IPS-11a (cell line): Measurements from ENCODE around the gene C4orf51.

Source experiments
- H3K4me3 ChIP-seq: one replicate; pipeline ENCODE4 v1.5.1; 2013; ENCODE audit warnings: low read depth, low read length, control low read depth

C4orf51 gene

DNA sequence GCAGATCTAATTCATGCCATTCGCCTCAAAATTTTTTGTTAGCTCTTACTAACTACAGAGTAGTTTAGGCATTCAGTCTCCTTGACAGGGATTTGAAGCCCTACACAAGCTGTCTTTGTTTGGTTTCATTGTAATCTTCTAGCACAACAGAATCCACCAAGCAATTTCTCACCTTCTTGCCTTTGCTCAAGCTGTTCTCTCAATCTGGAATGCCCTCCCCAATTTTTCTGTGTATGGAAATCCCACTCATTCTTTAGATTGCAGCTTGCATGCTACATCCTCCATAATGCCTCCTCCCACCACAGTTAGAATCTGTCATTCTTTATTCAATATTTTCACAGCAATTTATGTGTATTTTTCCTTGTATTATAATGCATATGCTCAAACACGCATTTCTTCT is 63.7 kb downstream of the C4orf51 start:
- H3K4me3 ChIP-seq = no peak overlapping the region

DNA sequence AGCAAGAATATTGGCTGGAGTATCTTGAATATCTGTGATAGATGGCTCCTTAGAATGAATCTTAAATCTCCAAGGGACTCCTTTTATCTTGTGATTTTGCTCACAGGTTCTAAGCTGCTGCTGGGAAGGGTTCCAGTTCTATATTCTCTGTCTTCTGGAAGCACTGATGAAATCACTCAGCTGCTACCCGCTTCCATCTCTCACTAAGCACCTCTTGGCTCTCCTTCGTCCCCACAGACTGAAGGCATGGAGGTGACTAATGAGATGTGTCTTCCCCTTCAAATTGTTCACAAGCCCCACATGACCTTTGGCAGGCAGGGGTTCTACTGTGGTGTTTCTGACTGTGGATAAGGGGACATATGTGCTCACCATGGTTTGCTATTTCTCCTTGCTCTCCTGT is 75.9 kb downstream of the C4orf51 start:
- H3K4me3 ChIP-seq = no peak overlapping the region

- H3K4me3 ChIP-seq = no peak overlapping the region
These were observed 76.3 kb downstream of the C4orf51 start for GRCh38 chr4:145756244-145756643.

DNA sequence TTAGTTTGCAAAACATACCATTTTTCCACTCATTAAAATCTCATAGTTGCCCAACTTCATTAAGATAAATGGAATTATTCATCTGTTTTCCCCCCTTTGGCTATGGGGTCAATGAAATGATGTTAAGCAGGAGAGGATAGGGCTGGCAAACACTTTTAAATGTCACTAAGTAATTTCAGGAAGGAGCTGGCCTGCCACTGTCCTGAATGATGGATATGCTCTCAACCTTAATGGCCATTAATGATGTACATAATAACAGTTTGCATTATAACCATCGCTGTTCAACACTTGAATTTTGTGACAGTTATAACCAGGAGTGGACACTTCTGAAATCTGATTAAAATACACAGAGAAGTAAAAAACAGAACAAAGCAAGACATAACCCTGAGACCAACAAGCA is 77.2 kb downstream of the C4orf51 start:
- no peak overlapping the region for H3K4me3 ChIP-seq

DNA sequence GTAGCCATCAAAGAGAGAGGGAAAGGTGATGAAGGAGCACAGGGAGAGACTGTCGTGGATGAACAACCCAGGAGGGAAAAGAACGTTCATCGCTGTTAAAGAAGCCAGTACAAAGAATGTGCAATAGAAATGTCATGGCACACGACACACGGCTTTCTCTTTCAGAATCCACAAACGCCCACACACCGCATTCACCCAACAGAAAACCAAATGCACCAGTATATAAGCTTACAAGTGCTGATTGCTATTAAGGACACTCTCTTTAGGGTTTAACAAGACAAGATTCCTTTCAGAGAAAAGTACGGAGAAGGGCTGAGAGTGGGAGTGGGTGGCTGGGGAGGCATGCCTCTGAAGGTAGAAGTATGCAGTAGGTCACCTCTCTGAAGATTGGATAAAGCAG is 80.2 kb downstream of the C4orf51 start:
- H3K4me3 ChIP-seq = no peak overlapping the region

- no peak overlapping the region for H3K4me3 ChIP-seq
These were observed 81.3 kb downstream of the C4orf51 start for GRCh38 chr4:145760961-145761929.

GRCh38 chr4:145762719-145763118 is 82.8 kb downstream of the C4orf51 start:
- H3K4me3 ChIP-seq = no peak overlapping the region

DNA sequence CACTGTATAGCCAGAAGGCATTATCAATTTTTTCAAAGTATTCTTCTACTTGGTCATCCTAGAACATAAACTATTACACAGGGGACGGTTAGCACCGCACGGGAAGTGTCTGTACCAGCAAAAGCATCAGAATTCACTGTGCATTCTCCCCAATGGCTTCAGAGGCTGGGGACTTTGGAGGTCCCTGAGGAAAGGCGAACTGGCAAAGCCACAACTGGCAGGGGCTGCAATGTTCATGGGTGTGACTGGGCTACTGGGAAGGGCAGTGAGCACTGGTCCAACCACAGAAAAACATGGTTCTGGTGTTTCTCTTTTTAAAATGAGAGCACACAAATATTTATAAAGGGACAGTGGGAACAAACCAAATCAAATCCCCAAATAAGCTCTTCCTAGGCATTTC is 83.5 kb downstream of the C4orf51 start:
- no peak overlapping the region for H3K4me3 ChIP-seq

DNA sequence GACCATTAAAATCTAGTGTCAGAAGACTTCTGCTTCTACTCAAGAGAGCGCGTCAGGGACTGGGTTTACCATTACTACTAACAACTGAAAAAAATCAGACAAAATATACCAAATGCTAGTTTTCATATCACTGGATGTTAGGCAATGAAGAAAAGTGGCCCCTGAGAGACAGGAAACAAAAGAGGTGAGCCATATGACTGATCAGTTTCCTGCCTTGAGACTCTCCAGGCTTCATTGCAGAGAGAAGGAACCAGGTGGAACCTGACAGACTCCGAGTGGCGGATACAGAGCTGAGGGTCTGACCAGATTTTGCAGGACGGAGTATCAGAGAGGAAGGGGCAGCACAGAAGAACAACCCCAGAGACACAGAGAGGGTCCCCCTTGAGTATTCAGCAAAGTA is 86.3 kb downstream of the C4orf51 start:
- no peak overlapping the region for H3K4me3 ChIP-seq

DNA sequence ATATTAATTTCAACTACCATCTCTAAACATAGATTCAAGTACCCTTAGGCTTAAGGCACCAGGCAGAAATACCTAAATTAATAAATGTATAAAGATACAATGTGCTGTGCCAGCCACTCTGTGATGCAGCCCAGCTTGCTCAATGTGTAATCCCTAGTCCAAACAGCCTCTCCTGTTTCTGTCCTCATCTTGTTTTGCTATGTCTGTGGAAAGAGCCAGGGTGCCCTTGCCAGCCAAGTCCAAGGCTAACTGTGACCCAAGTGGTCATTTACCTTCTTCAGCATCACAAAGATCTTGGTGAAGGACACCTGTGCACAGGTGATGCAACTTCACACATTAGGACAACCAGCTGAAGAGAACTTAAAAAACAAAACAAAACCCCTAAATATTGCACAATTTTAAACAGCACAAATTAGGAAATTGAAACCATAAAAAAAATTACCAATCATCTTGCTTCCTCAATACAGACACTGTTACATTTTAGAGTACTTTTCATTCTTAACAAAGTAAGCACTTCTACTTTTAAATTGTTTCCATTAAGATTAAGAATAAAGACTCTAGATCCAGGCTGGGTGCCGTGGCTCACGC is 89.6 kb downstream of the C4orf51 start:
- H3K4me3 ChIP-seq = no peak overlapping the region

DNA sequence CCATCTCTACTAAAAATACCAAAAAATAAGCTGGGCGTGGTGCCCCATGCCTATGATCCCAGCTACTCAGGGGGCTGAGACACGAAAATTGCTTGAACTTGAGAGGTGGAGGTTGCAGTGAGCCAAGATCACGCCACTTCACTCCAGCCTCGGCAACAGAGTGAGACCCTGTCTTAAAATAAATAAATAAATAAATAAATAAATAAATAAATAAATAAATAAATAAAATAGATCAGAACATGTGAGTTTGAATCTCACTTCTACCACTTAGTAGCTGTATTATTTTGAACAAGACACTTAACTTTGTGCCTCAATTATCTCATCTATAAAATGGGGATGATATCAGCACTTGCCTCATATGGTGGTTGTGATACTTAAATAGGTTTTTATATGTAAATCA is 90.2 kb downstream of the C4orf51 start:
- H3K4me3 ChIP-seq = no peak overlapping the region

DNA sequence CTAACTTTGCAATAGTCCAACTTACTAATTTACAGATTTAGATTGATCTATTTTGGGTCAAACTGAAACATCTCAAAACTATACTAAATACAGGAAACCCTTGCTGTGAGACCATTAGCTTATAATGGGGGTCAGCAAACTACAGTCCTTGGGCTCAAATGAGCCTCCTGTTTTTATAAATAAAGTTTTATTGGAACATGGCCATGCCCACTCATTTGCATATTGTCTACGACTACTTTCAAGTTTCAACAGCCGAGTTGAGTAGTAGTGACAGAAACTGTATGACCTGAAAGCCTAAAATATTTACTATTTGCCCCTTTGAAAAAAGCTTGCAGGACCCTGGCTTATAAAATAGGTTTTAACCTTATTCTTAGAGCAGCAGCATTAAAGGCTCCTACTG is 92.4 kb downstream of the C4orf51 start:
- no peak overlapping the region for H3K4me3 ChIP-seq

GRCh38 chr4:145773581-145774234 is 93.8 kb downstream of the C4orf51 start:
- no peak overlapping the region for H3K4me3 ChIP-seq

DNA sequence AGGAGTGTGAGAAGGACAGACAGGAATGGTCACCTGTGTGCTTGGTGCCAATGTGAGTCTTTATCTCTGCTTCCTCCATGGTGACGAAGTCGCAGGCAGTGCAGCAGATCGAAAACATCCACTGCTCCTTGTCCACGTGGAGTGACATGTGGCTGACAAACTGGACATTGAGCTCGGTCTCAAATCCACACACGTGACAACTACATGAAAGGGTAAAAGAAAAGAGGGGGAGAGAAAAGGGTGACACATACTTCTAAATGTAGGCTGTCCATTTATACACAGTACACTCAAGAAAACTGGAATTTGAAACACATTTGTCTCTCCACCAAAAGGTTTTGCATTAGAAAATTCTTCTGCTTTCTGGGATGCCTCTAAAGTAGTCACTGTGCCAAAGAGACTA is 94.5 kb downstream of the C4orf51 start:
- no peak overlapping the region for H3K4me3 ChIP-seq

GRCh38 chr4:145775406-145775805 is 95.5 kb downstream of the C4orf51 start:
- H3K4me3 ChIP-seq = no peak overlapping the region

GRCh38 chr4:145776208-145776607 is 96.3 kb downstream of the C4orf51 start:
- no peak overlapping the region for H3K4me3 ChIP-seq

DNA sequence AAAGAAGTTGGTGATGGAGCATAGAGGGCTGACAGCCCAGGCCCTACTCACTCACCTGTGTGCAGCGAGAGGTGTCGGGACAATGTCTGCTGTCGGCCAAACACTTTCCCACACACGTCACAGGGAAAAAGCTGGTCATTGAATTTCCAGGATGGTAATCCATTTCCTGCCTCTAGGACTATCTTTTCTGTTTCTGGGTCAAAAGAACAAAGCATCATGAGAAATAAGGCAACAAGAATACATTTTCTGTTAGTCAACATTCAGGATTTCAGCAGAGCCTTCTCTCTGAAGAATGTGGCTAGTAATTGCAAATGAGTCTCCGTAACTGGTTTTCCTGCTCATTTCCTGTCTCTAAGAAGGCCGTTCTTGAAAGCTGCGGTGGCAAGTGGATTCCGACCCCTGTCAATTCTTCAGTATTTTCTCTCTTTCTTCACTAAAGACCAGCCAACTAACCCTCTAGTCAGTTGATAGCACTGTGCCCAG is 99.4 kb downstream of the C4orf51 start:
- H3K4me3 ChIP-seq = no peak overlapping the region

- no peak overlapping the region for H3K4me3 ChIP-seq
These were observed 101.4 kb downstream of the C4orf51 start for GRCh38 chr4:145781351-145781750.
